Tibial nerve (tissue), 3 donors: ENCODE results near the gene CDC14B.

Experiments
- CTCF ChIP-seq, 5 experiments: fragments of 200-600 bp in 3 of 5; fragments of 450-650 bp in 2 of 5; sonication (generic) in 3 of 5; IDR thresholded peaks; one replicate each; pipeline ENCODE4 v1.5.1; 2016 to 2019; ENCODE audit warnings: antibody characterized with exemption in 5 of 5, mild to moderate bottlenecking in 3 of 5, moderate library complexity in 2 of 5
- POLR2A ChIP-seq, 2 donors: fragments of 450-650 bp; IDR thresholded peaks; one replicate each; pipeline ENCODE4 v1.6.1; 2017; ENCODE audit warnings: antibody characterized with exemption in 2 of 2, mild to moderate bottlenecking in 2 of 2, moderate library complexity in 2 of 2

GRCh38 chr9:96607971-96608370, 11.7 kb downstream of the CDC14B start:
- TF ChIP-seq CTCF (IDR thresholded peaks at IDR 0.05), result no peak
- no peak for TF ChIP-seq POLR2A (IDR thresholded peaks at IDR 0.05)
